Activated CD8-positive, alpha-beta memory T cell treated with anti-CD3 and anti-CD28 coated beads, Interleukin-2, amount 10 ng/mL, durations not matched to agents 7 days and 5 days (primary cell): ENCODE results near the gene ANKRD18A. TPM values are rescaled to one million over a fixed set of nuclear protein-coding genes. Genes with fewer than 3 reads are reported as not detected.
"Not testable (repeated sequence)": the region's sequence is repeated elsewhere in the genome, so short reads cannot be mapped to it uniquely, and the experiment has no call there.

ENCODE experiments used
- ATAC-seq: fragments of 150-1000 bp; cut with Tn5 transposase; one replicate; pipeline ENCODE4 v1.10.0; 2021; ENCODE audit warnings: moderate library complexity
- CTCF ChIA-PET: fragments of 350-600 bp; sonication (Branson Sonifier 250); formaldehyde crosslinking; loops from one replicate; lab custom pipeline; 2021; ENCODE audit warnings: antibody characterized with exemption; lab: Charles Lee
- DNase-seq: peaks from one replicate; pipeline ENCODE4 v3.0.0-alpha.2; 2020
- H3K27ac Mint-ChIP-seq: one replicate; pipeline ENCODE4 v1.8.0; 2021; ENCODE audit warnings: mild to moderate bottlenecking, mixed read lengths
- H3K27me3 Mint-ChIP-seq: one replicate; pipeline ENCODE4 v1.8.0; 2021; ENCODE audit warnings: mixed read lengths
- H3K36me3 Mint-ChIP-seq: one replicate; pipeline ENCODE4 v1.8.0; 2021; ENCODE audit warnings: mild to moderate bottlenecking, mixed read lengths
- H3K4me1 Mint-ChIP-seq: one replicate; pipeline ENCODE4 v1.8.0; 2021; ENCODE audit warnings: mixed read lengths
- H3K4me3 Mint-ChIP-seq: one replicate; pipeline ENCODE4 v1.8.0; 2021; ENCODE audit warnings: mild to moderate bottlenecking, moderate library complexity, mixed read lengths
- H3K9me3 Mint-ChIP-seq: one replicate; pipeline ENCODE4 v1.8.0; 2022; ENCODE audit warnings: low read depth, mixed read lengths
- total RNA-seq, 2 experiments: library from RNA; stranded (reverse); gene quantifications; one replicate each; pipeline ENCODE4 v1.2.3, GENCODE V29; 2021

Gene ANKRD18A
- total RNA-seq, 2 experiments from 2014 or later, result 0.19 to 1.5 TPM

GRCh38 chr9:38598029-38598745, 22.2 kb downstream of the ANKRD18A start:
- DNase-seq, H3K4me1 Mint-ChIP-seq, ATAC-seq, H3K9me3 Mint-ChIP-seq, H3K4me3 Mint-ChIP-seq, H3K27ac Mint-ChIP-seq, H3K27me3 Mint-ChIP-seq, CTCF ChIA-PET, H3K36me3 Mint-ChIP-seq: not testable (repeated sequence)

GRCh38 chr9:38595117-38595516, 25.3 kb downstream of the ANKRD18A start:
- H3K9me3 Mint-ChIP-seq, H3K4me3 Mint-ChIP-seq, H3K27me3 Mint-ChIP-seq, H3K36me3 Mint-ChIP-seq, H3K4me1 Mint-ChIP-seq, ATAC-seq, CTCF ChIA-PET, DNase-seq, H3K27ac Mint-ChIP-seq: not testable (repeated sequence)

- ATAC-seq, H3K27ac Mint-ChIP-seq: not testable (repeated sequence)
These were observed 28.9 kb downstream of the ANKRD18A start for GRCh38 chr9:38591346-38592063.

GRCh38 chr9:38583765-38584164, 36.6 kb downstream of the ANKRD18A start:
- H3K36me3 Mint-ChIP-seq, H3K4me3 Mint-ChIP-seq, ATAC-seq, H3K27ac Mint-ChIP-seq, H3K4me1 Mint-ChIP-seq, H3K9me3 Mint-ChIP-seq, CTCF ChIA-PET, DNase-seq, H3K27me3 Mint-ChIP-seq: not testable (repeated sequence)

More at GRCh38 chr9:38591346-38592063, 28.9 kb downstream of the ANKRD18A start:
- H3K4me1 Mint-ChIP-seq, DNase-seq, H3K36me3 Mint-ChIP-seq, H3K4me3 Mint-ChIP-seq, CTCF ChIA-PET, H3K27me3 Mint-ChIP-seq, H3K9me3 Mint-ChIP-seq: not testable (repeated sequence)

GRCh38 chr9:38580112-38580511, 40.3 kb downstream of the ANKRD18A start:
- CTCF ChIA-PET, H3K4me3 Mint-ChIP-seq, H3K4me1 Mint-ChIP-seq, DNase-seq, ATAC-seq, H3K27me3 Mint-ChIP-seq, H3K9me3 Mint-ChIP-seq, H3K36me3 Mint-ChIP-seq, H3K27ac Mint-ChIP-seq: not testable (repeated sequence)

GRCh38 chr9:38576181-38576580, 44.2 kb downstream of the ANKRD18A start:
- CTCF ChIA-PET, H3K36me3 Mint-ChIP-seq, H3K9me3 Mint-ChIP-seq, H3K27me3 Mint-ChIP-seq, H3K4me1 Mint-ChIP-seq, ATAC-seq, H3K4me3 Mint-ChIP-seq, H3K27ac Mint-ChIP-seq, DNase-seq: not testable (repeated sequence)

- H3K36me3 Mint-ChIP-seq, DNase-seq, H3K27me3 Mint-ChIP-seq, CTCF ChIA-PET, H3K4me3 Mint-ChIP-seq, ATAC-seq, H3K27ac Mint-ChIP-seq, H3K4me1 Mint-ChIP-seq, H3K9me3 Mint-ChIP-seq: not testable (repeated sequence)
These were observed 54.3 kb downstream of the ANKRD18A start for GRCh38 chr9:38566048-38566447.

GRCh38 chr9:38565178-38565577, 55.2 kb downstream of the ANKRD18A start:
- H3K27me3 Mint-ChIP-seq, DNase-seq, H3K36me3 Mint-ChIP-seq, H3K4me1 Mint-ChIP-seq, H3K4me3 Mint-ChIP-seq, H3K9me3 Mint-ChIP-seq, ATAC-seq, CTCF ChIA-PET, H3K27ac Mint-ChIP-seq: not testable (repeated sequence)

GRCh38 chr9:38563911-38564310, 56.5 kb downstream of the ANKRD18A start:
- CTCF ChIA-PET, H3K9me3 Mint-ChIP-seq, H3K27ac Mint-ChIP-seq, H3K36me3 Mint-ChIP-seq, H3K4me1 Mint-ChIP-seq, DNase-seq, ATAC-seq, H3K27me3 Mint-ChIP-seq, H3K4me3 Mint-ChIP-seq: not testable (repeated sequence)

- H3K9me3 Mint-ChIP-seq, H3K27me3 Mint-ChIP-seq, CTCF ChIA-PET, H3K36me3 Mint-ChIP-seq, DNase-seq, H3K4me3 Mint-ChIP-seq, H3K27ac Mint-ChIP-seq, H3K4me1 Mint-ChIP-seq, ATAC-seq: not testable (repeated sequence)
These were observed 59.3 kb downstream of the ANKRD18A start for GRCh38 chr9:38561134-38561533.

GRCh38 chr9:38559172-38559571, 61.2 kb downstream of the ANKRD18A start:
- DNase-seq, H3K27ac Mint-ChIP-seq, H3K9me3 Mint-ChIP-seq, H3K27me3 Mint-ChIP-seq, H3K4me3 Mint-ChIP-seq, H3K36me3 Mint-ChIP-seq, ATAC-seq, H3K4me1 Mint-ChIP-seq, CTCF ChIA-PET: not testable (repeated sequence)

GRCh38 chr9:38557746-38558145, 62.6 kb downstream of the ANKRD18A start:
- H3K27me3 Mint-ChIP-seq, H3K4me1 Mint-ChIP-seq: not testable (repeated sequence)

GRCh38 chr9:38554966-38555365, 65.4 kb downstream of the ANKRD18A start:
- H3K36me3 Mint-ChIP-seq, H3K4me1 Mint-ChIP-seq, H3K27me3 Mint-ChIP-seq, CTCF ChIA-PET, H3K9me3 Mint-ChIP-seq, ATAC-seq, DNase-seq, H3K27ac Mint-ChIP-seq, H3K4me3 Mint-ChIP-seq: not testable (repeated sequence)

More at GRCh38 chr9:38557746-38558145, 62.6 kb downstream of the ANKRD18A start:
- H3K9me3 Mint-ChIP-seq, H3K27ac Mint-ChIP-seq, ATAC-seq, H3K4me3 Mint-ChIP-seq, CTCF ChIA-PET, H3K36me3 Mint-ChIP-seq, DNase-seq: not testable (repeated sequence)

GRCh38 chr9:38553019-38553418, 67.4 kb downstream of the ANKRD18A start:
- H3K9me3 Mint-ChIP-seq, H3K4me1 Mint-ChIP-seq, H3K27me3 Mint-ChIP-seq, DNase-seq, H3K27ac Mint-ChIP-seq, CTCF ChIA-PET, ATAC-seq, H3K36me3 Mint-ChIP-seq, H3K4me3 Mint-ChIP-seq: not testable (repeated sequence)
